AG10803 (cell line): Measurements from ENCODE around the gene ACAP2.
"Not testable (repeated sequence)": the region's sequence is repeated elsewhere in the genome, so short reads cannot be mapped to it uniquely, and the experiment has no call there.

Experiments used
- DNase-seq: peaks from one replicate; pipeline ENCODE4 v3.0.0; 2010; ENCODE audit warnings: low read depth
- H3K4me3 ChIP-seq: 2 replicates; pipeline ENCODE4 v1.5.1; 2011; ENCODE audit warnings: mild to moderate bottlenecking, low read length, control low read depth
- CTCF ChIP-seq: conservative IDR thresholded peaks from 2 replicates; pipeline ENCODE4 v1.5.1; 2011; ENCODE audit warnings: mild to moderate bottlenecking, low read length, control low read depth, inconsistent platforms

ACAP2 gene

GRCh38 chr3:195306369-195306768 lies 136.5 kb downstream of the ACAP2 start:
- no peak for TF ChIP-seq CTCF
- H3K4me3 ChIP-seq: no peak overlapping the region
- DNase-seq: no peak

GRCh38 chr3:195302431-195302830 lies 140.4 kb downstream of the ACAP2 start:
- TF ChIP-seq CTCF: no peak
- DNase-seq: no peak

GRCh38 chr3:195297446-195297845 lies 145.4 kb downstream of the ACAP2 start:
- no peak overlapping the region for H3K4me3 ChIP-seq
- TF ChIP-seq CTCF: no peak
- no peak for DNase-seq

More at GRCh38 chr3:195302431-195302830, 140.4 kb downstream of the ACAP2 start:
- no peak overlapping the region for H3K4me3 ChIP-seq

- no peak overlapping the region for H3K4me3 ChIP-seq
- no peak for TF ChIP-seq CTCF
- no peak for DNase-seq
Observed at GRCh38 chr3:195296662-195297061, 146.2 kb downstream of the ACAP2 start.

- TF ChIP-seq CTCF: no peak
- no peak for DNase-seq
- H3K4me3 ChIP-seq: no peak overlapping the region
Observed at GRCh38 chr3:195291121-195291520, 151.7 kb downstream of the ACAP2 start.

GRCh38 chr3:195290643-195291042 lies 152.2 kb downstream of the ACAP2 start:
- DNase-seq, H3K4me3 ChIP-seq: not testable (repeated sequence)

GRCh38 chr3:195286115-195286872 lies 156.5 kb downstream of the ACAP2 start:
- peak; percentile 56 for DNase-seq
- no peak for TF ChIP-seq CTCF
- no peak overlapping the region for H3K4me3 ChIP-seq
